Tibial artery (tissue), 4 donors: ENCODE results near the gene RHBDL3.

Experiments
- DNase-seq, 2 donors: peaks; one replicate each; pipeline ENCODE4 v3.0.0-alpha.2; 2019
- H3K27ac ChIP-seq, 2 donors: fragments of 200-600 bp; sonication (generic) in 1 of 2; 1 replicate in 1 of 2; 2 replicates in 1 of 2; pipeline ENCODE4 v1.5.1; 2018 to 2019; ENCODE audit warnings: mild to moderate bottlenecking in 1 of 2
- H3K27me3 ChIP-seq, 2 donors: fragments of 200-600 bp; sonication (generic) in 1 of 2; one replicate each; pipeline versions ENCODE4 v1.5.1 to v1.6.0; 2016 to 2019
- H3K36me3 ChIP-seq, 3 donors: fragments of 200-600 bp; sonication (generic) in 2 of 3; one replicate each; pipeline ENCODE4 v1.5.1; 2016 to 2019; ENCODE audit warnings: mild to moderate bottlenecking in 2 of 3
- H3K4me1 ChIP-seq, 4 donors: fragments of 200-600 bp; sonication (generic) in 2 of 4; 1 replicate in 3 of 4; 2 replicates in 1 of 4; pipeline ENCODE4 v1.5.1; 2016 to 2019
- H3K4me3 ChIP-seq, 2 donors: fragments of 200-600 bp; sonication (generic) in 1 of 2; 1 replicate in 1 of 2; 2 replicates in 1 of 2; pipeline ENCODE4 v1.5.1; 2018 to 2019; ENCODE audit warnings: mild to moderate bottlenecking in 2 of 2
- H3K9me3 ChIP-seq, 3 donors: fragments of 200-600 bp; sonication (generic) in 1 of 3; one replicate each; pipeline ENCODE4 v1.5.1; 2016 to 2019
- CTCF ChIP-seq, 2 experiments: fragments of 200-600 bp in 1 of 2; fragments of 450-650 bp in 1 of 2; IDR thresholded peaks; one replicate each; pipeline ENCODE4 v1.5.1; 2017 to 2019; ENCODE audit warnings: antibody characterized with exemption in 2 of 2, mild to moderate bottlenecking in 1 of 2, moderate library complexity in 1 of 2
- intact Hi-C: fragments of 100-400 bp; cut with DNase I; formaldehyde crosslinking; loops from one replicate; pipeline ENCODE4 v1.15.0; 2023; ENCODE audit warnings: low total_unique reads

The RHBDL3 gene

GRCh38 chr17:32302037-32302436, 36.4 kb downstream of the RHBDL3 start:
- H3K27me3 ChIP-seq: no peaks in the 10 kb centered on the region
- no peak for DNase-seq
- H3K36me3 ChIP-seq: no peaks in the 10 kb centered on the region
- H3K4me3 ChIP-seq: no peak overlapping the region
- H3K9me3 ChIP-seq: no peaks in the 10 kb centered on the region
- TF ChIP-seq CTCF (IDR thresholded peaks at IDR 0.05): no peak
- H3K4me1 ChIP-seq: no peaks in the 10 kb centered on the region
- H3K27ac ChIP-seq: no peak overlapping the region
- intact Hi-C loops: no loop called here

DNA sequence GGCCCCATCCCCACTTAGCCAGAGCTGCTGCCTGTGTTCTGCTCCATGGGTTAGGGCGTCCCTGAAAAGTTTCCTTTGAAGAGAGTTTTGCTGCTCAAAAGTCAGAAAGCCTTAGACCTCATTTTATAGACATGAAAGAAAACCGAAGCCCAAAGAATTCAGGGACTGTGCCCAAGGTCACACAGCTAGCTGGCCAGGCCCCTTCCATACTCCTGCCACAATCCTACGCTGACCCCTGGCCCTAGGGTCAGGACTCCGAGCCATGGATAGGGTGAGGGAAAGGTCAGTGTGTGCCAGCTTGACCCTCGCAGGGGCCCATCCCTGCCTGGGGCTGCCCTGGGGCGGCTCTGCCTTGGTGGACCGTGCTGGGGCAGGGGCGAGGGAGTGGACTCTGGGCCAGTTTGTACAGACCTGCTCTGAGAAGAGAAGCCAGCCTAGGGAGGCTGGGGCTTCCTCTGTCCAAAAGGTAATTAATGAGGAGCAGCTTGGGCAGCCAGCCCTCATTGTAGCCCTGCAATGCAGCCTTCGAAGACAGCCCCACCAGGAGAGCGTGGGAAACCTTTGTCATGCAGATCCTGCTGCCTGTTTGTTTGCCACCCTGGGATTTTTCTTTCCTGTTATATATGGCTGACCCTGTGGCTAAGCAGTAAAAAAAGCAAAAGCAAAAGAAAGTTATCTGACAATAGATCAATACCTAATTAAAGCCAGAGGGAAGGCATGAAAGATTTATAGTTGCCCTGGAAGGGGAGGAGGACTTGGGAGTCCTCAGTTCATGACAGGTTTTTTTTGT, 37.4 kb downstream of the RHBDL3 start:
- DNase-seq: no peak
- Histone ChIP-seq H3K4me3 (no peak overlapping the region), H3K9me3 (no peaks in the 10 kb centered on the region), H3K36me3 (no peaks in the 10 kb centered on the region), H3K4me1 (no peaks in the 10 kb centered on the region), H3K27ac (no peak overlapping the region), H3K27me3 (no peaks in the 10 kb centered on the region)
- intact Hi-C loops: no loop called here
- no peak for TF ChIP-seq CTCF (IDR thresholded peaks at IDR 0.05)

DNA sequence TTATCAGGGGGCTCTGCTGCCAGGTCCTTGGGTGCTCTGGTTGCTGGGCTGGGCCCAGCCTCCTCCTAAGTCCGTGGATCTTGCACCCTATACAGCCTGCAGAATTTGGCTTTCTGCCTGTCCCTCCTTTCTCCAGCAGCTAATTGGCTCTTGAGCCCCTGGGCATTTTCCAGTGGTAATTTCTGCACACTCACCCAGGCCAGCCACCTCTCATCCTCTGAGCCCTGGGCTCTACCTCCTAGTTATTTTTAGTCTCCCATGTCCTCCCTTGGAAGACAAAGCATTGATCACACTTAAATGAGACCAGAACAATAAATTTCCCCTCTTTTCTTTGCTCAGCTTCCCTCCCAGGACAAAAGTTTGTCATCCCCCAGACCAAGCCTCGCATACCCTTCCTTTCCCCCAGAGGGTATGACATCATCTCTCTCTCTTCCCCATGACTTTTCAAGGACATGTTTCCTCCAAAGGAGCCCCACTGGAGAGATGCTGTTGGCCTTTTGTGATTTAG, 38.2 kb downstream of the RHBDL3 start:
- no peaks in the 10 kb centered on the region for H3K4me1 ChIP-seq
- no peak overlapping the region for H3K4me3 ChIP-seq
- TF ChIP-seq CTCF (IDR thresholded peaks at IDR 0.05): no peak
- H3K9me3 ChIP-seq: no peaks in the 10 kb centered on the region
- no peaks in the 10 kb centered on the region for H3K36me3 ChIP-seq
- DNase-seq: no peak
- intact Hi-C loops: no loop called here
- H3K27ac ChIP-seq: no peak overlapping the region
- H3K27me3 ChIP-seq: no peaks in the 10 kb centered on the region

- intact Hi-C loops: no loop called here
- H3K4me1 ChIP-seq: no peaks in the 10 kb centered on the region
- DNase-seq: no peak
- no peak overlapping the region for H3K4me3 ChIP-seq
- no peaks in the 10 kb centered on the region for H3K9me3 ChIP-seq
- H3K27ac ChIP-seq: no peak overlapping the region
- H3K36me3 ChIP-seq: no peaks in the 10 kb centered on the region
- no peaks in the 10 kb centered on the region for H3K27me3 ChIP-seq
- TF ChIP-seq CTCF (IDR thresholded peaks at IDR 0.05): no peak
Observed at GRCh38 chr17:32305049-32305448, 39.4 kb downstream of the RHBDL3 start.

DNA sequence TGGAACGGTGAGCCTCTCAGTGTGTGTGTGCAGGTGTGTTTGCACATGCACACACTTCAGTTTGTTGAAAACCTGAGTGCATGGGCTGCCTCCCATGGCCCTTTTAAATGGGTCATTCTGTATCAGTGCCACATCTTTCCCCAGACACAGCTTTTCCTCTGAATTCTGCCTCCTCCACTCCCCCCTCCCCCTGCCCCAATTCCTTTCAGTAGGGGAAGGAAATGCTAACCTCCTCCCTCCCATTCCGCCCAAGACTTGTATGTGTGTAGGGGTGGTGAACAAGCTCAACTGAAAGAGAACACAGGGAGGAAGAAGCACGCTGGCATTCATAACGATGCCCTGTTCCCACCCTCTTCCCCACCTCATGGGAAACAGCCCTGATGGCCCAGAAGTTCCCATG, 42.0 kb downstream of the RHBDL3 start:
- TF ChIP-seq CTCF (IDR thresholded peaks at IDR 0.05): no peak
- no peak overlapping the region for H3K4me3 ChIP-seq
- DNase-seq: no peak
- peaks cover 0 to 8% (median 4%) of the 10 kb centered on the region in 4 donors for H3K4me1 ChIP-seq
- H3K27me3 ChIP-seq: no peaks in the 10 kb centered on the region
- no peak overlapping the region for H3K27ac ChIP-seq
- H3K36me3 ChIP-seq: no peaks in the 10 kb centered on the region
- H3K9me3 ChIP-seq: no peaks in the 10 kb centered on the region
- intact Hi-C loops: no loop called here
